HCT116 (cell line): Measurements from ENCODE around the gene CDK13.

ENCODE experiments used
- ATF3 ChIP-seq: IDR thresholded peaks from 2 replicates; pipeline ENCODE4 v1.6.1; 2012
- CEBPB ChIP-seq: IDR thresholded peaks from 2 replicates; pipeline ENCODE4 v1.6.1; 2012; ENCODE audit warnings: low read depth
- ELF1 ChIP-seq: IDR thresholded peaks from 2 replicates; pipeline ENCODE4 v1.6.1; 2012; ENCODE audit warnings: low read depth, borderline replicate concordance
- EZH2phosphoT487 ChIP-seq: fragments of 200-600 bp; IDR thresholded peaks from 2 replicates; pipeline ENCODE4 v1.6.1; 2018; ENCODE audit warnings: antibody characterized with exemption, borderline replicate concordance
- FOSL1 ChIP-seq: IDR thresholded peaks from 2 replicates; pipeline ENCODE4 v1.6.1; 2012; ENCODE audit warnings: low read depth
- JUND ChIP-seq: IDR thresholded peaks from 2 replicates; pipeline ENCODE4 v1.6.1; 2012
- POLR2A ChIP-seq: IDR thresholded peaks from 2 replicates; pipeline ENCODE4 v1.7.0; 2011; ENCODE audit warnings: borderline replicate concordance; ENCODE audit not compliant: insufficient read depth, insufficient read length; ENCODE audit errors: extremely low read depth
- POLR2AphosphoS5 ChIP-seq: IDR thresholded peaks from 2 replicates; pipeline ENCODE4 v1.6.1; 2011; ENCODE audit warnings: mild to moderate bottlenecking, low read depth, low read length, moderate library complexity
- RAD21 ChIP-seq: IDR thresholded peaks from 2 replicates; pipeline ENCODE4 v1.6.1; 2012; ENCODE audit warnings: low read depth, mild to moderate bottlenecking
- SP1 ChIP-seq: IDR thresholded peaks from 2 replicates; pipeline ENCODE4 v1.6.1; 2012; ENCODE audit warnings: low read depth
- YY1 ChIP-seq: IDR thresholded peaks from 2 replicates; pipeline ENCODE4 v1.6.1; 2011; ENCODE audit warnings: low read length, low read depth, moderate library complexity, mild to moderate bottlenecking; ENCODE audit not compliant: insufficient replicate concordance; ENCODE audit errors: extremely low read depth
- ZFX ChIP-seq: fragments of 450-650 bp; IDR thresholded peaks from 2 replicates; pipeline ENCODE4 v1.6.1; 2017
- ZNF274 ChIP-seq: fragments of 200-500 bp; sonication (Bioruptor generic); IDR thresholded peaks from 2 replicates; pipeline ENCODE4 v1.6.1; 2014; ENCODE audit warnings: mild to moderate bottlenecking, low read depth, low read length, inconsistent platforms
- TF ChIP-seq, protein P1 (sequence below), 3 experiments: fragments of 200-600 bp in 1 of 3; sonication (generic) in 1 of 3; IDR thresholded peaks in 2 of 3; conservative IDR thresholded peaks in 1 of 3; 2 replicates each; pipeline ENCODE4 v1.5.1; 2012 to 2017; ENCODE audit warnings: low read depth in 2 of 3, low read length in 2 of 3, antibody characterized with exemption in 1 of 3, borderline replicate concordance in 1 of 3, control low read depth in 1 of 3, mild to moderate bottlenecking in 1 of 3, mixed read lengths in 1 of 3, mixed run types in 1 of 3, moderate library complexity in 1 of 3; ENCODE audit not compliant: insufficient read depth in 1 of 3

DNA sequence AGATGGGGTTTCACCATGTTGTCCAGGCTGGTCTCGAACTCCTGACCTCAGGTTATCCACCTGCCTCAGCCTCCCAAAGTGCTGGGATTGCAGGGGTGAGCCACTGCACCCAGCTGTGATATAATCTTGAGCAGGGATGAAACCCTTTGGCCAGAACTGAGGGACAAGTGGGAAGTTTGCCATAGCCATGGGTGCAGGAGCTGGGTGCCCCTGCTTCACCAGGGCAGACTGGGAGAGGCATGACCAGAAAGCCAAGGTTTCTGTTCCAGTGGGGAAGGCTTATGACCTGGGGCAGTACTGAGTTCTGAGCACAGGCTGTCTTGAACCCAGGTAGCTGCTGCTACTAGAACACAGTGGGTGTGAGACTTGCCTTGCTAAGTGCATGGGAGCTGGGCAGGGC, 40.5 kb upstream of the CDK13 start:
- TF ChIP-seq, protein P1, sequence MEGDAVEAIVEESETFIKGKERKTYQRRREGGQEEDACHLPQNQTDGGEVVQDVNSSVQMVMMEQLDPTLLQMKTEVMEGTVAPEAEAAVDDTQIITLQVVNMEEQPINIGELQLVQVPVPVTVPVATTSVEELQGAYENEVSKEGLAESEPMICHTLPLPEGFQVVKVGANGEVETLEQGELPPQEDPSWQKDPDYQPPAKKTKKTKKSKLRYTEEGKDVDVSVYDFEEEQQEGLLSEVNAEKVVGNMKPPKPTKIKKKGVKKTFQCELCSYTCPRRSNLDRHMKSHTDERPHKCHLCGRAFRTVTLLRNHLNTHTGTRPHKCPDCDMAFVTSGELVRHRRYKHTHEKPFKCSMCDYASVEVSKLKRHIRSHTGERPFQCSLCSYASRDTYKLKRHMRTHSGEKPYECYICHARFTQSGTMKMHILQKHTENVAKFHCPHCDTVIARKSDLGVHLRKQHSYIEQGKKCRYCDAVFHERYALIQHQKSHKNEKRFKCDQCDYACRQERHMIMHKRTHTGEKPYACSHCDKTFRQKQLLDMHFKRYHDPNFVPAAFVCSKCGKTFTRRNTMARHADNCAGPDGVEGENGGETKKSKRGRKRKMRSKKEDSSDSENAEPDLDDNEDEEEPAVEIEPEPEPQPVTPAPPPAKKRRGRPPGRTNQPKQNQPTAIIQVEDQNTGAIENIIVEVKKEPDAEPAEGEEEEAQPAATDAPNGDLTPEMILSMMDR (IDR thresholded peaks at IDR 0.05 in 2 of 3, conservative IDR thresholded peaks at IDR 0.05 in 1 of 3; ENCODE audit: borderline replicate concordance in 1 of 3, insufficient read depth in 1 of 3, low read depth in 2 of 3, low read length in 2 of 3) = no peak
- no peak for TF ChIP-seq ATF3
- TF ChIP-seq POLR2A = no peak
- TF ChIP-seq ZNF274 = no peak
- no peak for TF ChIP-seq EZH2phosphoT487
- TF ChIP-seq ELF1 = no peak
- TF ChIP-seq POLR2AphosphoS5 = no peak
- no peak for TF ChIP-seq FOSL1
- TF ChIP-seq RAD21 = no peak
- no peak for TF ChIP-seq CEBPB
- TF ChIP-seq SP1 = no peak
- TF ChIP-seq YY1 = no peak
- no peak for TF ChIP-seq ZFX
- no peak for TF ChIP-seq JUND
